Psoas muscle (tissue), 8 donors: ENCODE results near the gene CHSY1. TPM values are rescaled to one million over a fixed set of nuclear protein-coding genes. Genes with fewer than 3 reads are reported as not detected.
A peak's percentile ranks its signal among the peaks of the same experiment; 100 is the strongest.

ENCODE experiments used
- ATAC-seq, 4 donors: fragments of 200-7000 bp; cut with Tn5 transposase; one replicate each; pipeline ENCODE4 v1.9.1; 2020; ENCODE audit warnings: moderate library complexity in 3 of 4, mild to moderate bottlenecking in 2 of 4
- DNase-seq, 2 donors: peaks; one replicate each; pipeline ENCODE4 v3.0.0-alpha.2; 2020
- H3K27ac ChIP-seq: fragments of 200-600 bp; one replicate; pipeline ENCODE4 v1.8.0; 2022
- H3K27me3 ChIP-seq, 3 donors: fragments of 200-600 bp in 1 of 3; one replicate each; pipeline versions ENCODE4 v1.6.1 to v1.8.0; 2013 to 2022; ENCODE audit warnings: low read length in 2 of 3, mild to moderate bottlenecking in 2 of 3, moderate library complexity in 1 of 3; ENCODE audit not compliant: insufficient read depth in 3 of 3
- H3K36me3 ChIP-seq, 2 donors: fragments of 200-600 bp in 1 of 2; one replicate each; pipeline versions ENCODE4 v1.6.1 to v1.8.0; 2013 to 2022; ENCODE audit warnings: low read depth in 1 of 2, mild to moderate bottlenecking in 1 of 2, moderate library complexity in 1 of 2; ENCODE audit not compliant: insufficient read depth in 1 of 2
- H3K4me1 ChIP-seq: fragments of 200-600 bp; one replicate; pipeline ENCODE4 v1.8.0; 2022
- H3K4me3 ChIP-seq: fragments of 200-600 bp; one replicate; pipeline ENCODE4 v1.8.0; 2022; ENCODE audit warnings: mild to moderate bottlenecking
- H3K9me3 ChIP-seq: fragments of 200-600 bp; one replicate; pipeline ENCODE4 v1.8.0; 2022
- WGBS, 3 donors: extraction: QIAGEN DNeasy Blood & Tissue Kit; methylation state at CpG; one replicate each; pipeline versions ENCODE4 v1.1.6 to v1.1.7; 2013; 5-methylcytosine and 5-hydroxymethylcytosine counted together
- intact Hi-C, 2 donors: fragments of 100-400 bp; cut with DNase I; formaldehyde crosslinking; loops; one replicate each; pipeline versions ENCODE4 v1.11.0 to v1.14.2; 2022
- polyA plus RNA-seq, 3 donors: library from polyadenylated mRNA; stranded (reverse); fragments of 200-250 nt; gene quantifications; one replicate each; pipeline ENCODE4 v1.2.3, GENCODE V29; 2013
- total RNA-seq, 4 donors: library from RNA; stranded (reverse); fragmentation: NEBNext Ultra II Directional in 2 of 4; extraction: Animal tissue kit (Norgen Biotek cat#: 25700) in 2 of 4; gene quantifications; one replicate each; pipeline versions ENCODE4 v1.2.1 to v1.2.4, GENCODE V29; 2021 to 2023
- TF ChIP-seq, protein P1 (sequence below): fragments of 200-600 bp; IDR thresholded peaks from one replicate; pipeline ENCODE4 v1.8.0; 2022; ENCODE audit warnings: antibody characterized with exemption
- donor health status: healthy with polysubstance abuse.
- donor health status: DM: no; HTN: no; CAD: no; lungs with moderate emphysema.
- donor health status: Bipolar disorder and iron deficiency.
- donor health status: healthy.
- donor health status: DM: yes; HTN: yes; CAD: no.
- donor health status: DM: no; HTN: no; CAD: no.
- donor health status: DM: no; HTN: no; CAD: no.
- donor health status: DM: yes; HTN: yes; CAD: no.

CHSY1 gene
- total and polyA plus RNA-seq, 7 donors: 2.9 to 11.4 (median 6.7) TPM

DNA sequence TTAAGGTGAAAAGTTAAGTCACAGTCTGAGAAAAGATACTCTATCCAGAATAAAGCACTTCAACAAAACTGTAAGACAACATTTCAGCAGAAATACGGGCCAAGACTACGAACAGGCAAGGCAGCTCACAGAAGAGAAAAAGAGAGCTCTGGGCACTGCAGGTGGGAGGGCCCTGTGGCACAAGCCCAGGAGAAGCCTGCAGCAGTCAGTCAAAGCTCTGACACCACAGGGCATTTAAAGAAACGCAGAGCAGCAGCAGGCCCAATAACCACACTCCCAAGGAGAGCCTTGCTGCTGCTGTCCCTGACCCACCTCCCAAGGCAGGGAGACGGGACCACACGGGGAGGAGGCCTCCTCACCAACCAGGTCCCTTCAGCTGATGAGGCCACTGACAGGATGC, 19.2 kb downstream of the CHSY1 start:
- ATAC-seq (peak; percentile 87 to 96 (median 92)), DNase-seq (peak in 1 of 2 donors; percentile 36)
- intact Hi-C loops: no loop called here
- Histone ChIP-seq H3K36me3 (peaks cover 0 to 24% of the 10 kb centered on the region in 2 donors), H3K4me1 (peaks cover 17% of the 10 kb centered on the region), H3K4me3 (peak overlapping the region; percentile 9), H3K27me3 (no peaks in the 10 kb centered on the region), H3K9me3 (peaks cover 13% of the 10 kb centered on the region), H3K27ac (peak overlapping the region; percentile 50)
- WGBS, 3 donors: 42 to 59% (median 44%) methylated on average over 5 of the region's 5 CpGs
- TF ChIP-seq, protein P1, sequence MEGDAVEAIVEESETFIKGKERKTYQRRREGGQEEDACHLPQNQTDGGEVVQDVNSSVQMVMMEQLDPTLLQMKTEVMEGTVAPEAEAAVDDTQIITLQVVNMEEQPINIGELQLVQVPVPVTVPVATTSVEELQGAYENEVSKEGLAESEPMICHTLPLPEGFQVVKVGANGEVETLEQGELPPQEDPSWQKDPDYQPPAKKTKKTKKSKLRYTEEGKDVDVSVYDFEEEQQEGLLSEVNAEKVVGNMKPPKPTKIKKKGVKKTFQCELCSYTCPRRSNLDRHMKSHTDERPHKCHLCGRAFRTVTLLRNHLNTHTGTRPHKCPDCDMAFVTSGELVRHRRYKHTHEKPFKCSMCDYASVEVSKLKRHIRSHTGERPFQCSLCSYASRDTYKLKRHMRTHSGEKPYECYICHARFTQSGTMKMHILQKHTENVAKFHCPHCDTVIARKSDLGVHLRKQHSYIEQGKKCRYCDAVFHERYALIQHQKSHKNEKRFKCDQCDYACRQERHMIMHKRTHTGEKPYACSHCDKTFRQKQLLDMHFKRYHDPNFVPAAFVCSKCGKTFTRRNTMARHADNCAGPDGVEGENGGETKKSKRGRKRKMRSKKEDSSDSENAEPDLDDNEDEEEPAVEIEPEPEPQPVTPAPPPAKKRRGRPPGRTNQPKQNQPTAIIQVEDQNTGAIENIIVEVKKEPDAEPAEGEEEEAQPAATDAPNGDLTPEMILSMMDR: no peak

DNA sequence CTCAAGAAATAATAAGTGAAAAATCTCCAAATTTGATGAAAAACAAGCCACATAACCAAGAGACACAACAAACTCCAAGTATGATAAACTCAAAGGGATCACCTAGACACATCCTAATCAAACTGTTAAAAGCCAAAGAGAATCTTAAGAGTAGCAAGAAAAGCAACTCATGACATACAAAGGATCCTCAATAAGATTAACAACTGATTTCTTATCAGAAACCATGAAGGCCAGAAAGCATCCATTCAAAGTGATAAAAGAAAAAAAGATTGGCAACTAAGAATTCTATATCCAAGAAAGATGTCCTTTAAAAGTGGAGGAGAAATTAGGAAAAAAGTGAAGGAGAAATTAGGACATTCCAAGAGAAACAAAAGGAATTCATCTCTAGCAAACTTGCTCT, 23.5 kb downstream of the CHSY1 start:
- no peaks in the 10 kb centered on the region for H3K27me3 ChIP-seq
- H3K36me3 ChIP-seq: peaks cover 0 to 5% of the 10 kb centered on the region in 2 donors
- no peak overlapping the region for H3K27ac ChIP-seq
- TF ChIP-seq, protein P1: no peak
- intact Hi-C loops: no loop called here
- no peak overlapping the region for H3K4me3 ChIP-seq
- H3K4me1 ChIP-seq: peaks cover 17% of the 10 kb centered on the region
- no peak for DNase-seq
- peaks cover 13% of the 10 kb centered on the region for H3K9me3 ChIP-seq
- ATAC-seq: no peak

DNA sequence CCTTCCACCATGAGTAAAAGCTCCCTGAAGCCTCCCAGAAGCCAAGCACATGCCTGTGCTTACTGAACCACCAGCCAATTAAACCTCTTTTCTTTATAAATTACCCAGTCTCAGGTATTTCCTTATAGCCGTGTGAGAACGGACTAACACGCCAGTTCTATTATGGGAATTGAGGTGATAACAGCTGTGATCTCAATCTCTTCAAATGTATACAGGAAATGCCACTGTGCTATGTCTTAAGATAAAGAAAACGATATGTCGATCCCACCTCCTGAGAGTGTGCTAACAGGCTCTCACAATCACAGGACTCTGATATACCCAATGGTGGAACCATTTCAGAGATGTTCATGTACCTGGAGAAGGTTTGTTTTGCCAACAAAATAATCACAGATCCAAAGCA, 26.2 kb downstream of the CHSY1 start:
- H3K36me3 ChIP-seq: no peaks in the 10 kb centered on the region
- H3K27ac ChIP-seq: no peak overlapping the region
- H3K4me3 ChIP-seq: no peak overlapping the region
- TF ChIP-seq, protein P1: no peak
- ATAC-seq (no peak), DNase-seq (no peak)
- intact Hi-C loops: no loop called here
- H3K9me3 ChIP-seq: peaks cover 13% of the 10 kb centered on the region
- peaks cover 7% of the 10 kb centered on the region for H3K4me1 ChIP-seq
- WGBS, 3 donors: 67 to 83% (median 77%) methylated on average over 5 of the region's 5 CpGs
- no peaks in the 10 kb centered on the region for H3K27me3 ChIP-seq

DNA sequence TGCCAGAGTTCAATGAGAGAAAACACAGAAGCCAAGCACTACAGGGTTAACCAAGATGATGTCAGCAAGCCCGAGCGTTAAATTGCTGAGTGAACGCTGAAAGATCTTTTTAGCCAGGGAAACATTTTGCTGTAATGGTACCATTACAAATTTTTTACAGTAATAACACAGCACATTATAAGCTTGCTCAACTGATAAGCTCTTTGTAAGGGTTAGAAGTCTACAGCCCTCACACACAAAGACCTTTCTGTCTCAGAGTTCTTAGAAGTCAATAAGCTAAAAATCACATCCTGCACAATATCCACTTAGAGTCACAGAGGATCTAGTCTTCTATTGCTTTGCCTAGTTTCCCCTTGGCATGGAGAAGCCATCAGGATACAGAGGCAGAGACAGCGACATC, 29.9 kb downstream of the CHSY1 start:
- no peaks in the 10 kb centered on the region for H3K36me3 ChIP-seq
- peaks cover 7% of the 10 kb centered on the region for H3K4me1 ChIP-seq
- H3K27ac ChIP-seq: no peak overlapping the region
- no peaks in the 10 kb centered on the region for H3K27me3 ChIP-seq
- intact Hi-C loops: no loop called here
- DNase-seq (no peak), ATAC-seq (no peak)
- 26 to 39% (median 27%) methylated on average over 4 of the region's 4 CpGs for WGBS, 3 donors
- no peak overlapping the region for H3K4me3 ChIP-seq
- TF ChIP-seq, protein P1: no peak
- H3K9me3 ChIP-seq: no peaks in the 10 kb centered on the region

DNA sequence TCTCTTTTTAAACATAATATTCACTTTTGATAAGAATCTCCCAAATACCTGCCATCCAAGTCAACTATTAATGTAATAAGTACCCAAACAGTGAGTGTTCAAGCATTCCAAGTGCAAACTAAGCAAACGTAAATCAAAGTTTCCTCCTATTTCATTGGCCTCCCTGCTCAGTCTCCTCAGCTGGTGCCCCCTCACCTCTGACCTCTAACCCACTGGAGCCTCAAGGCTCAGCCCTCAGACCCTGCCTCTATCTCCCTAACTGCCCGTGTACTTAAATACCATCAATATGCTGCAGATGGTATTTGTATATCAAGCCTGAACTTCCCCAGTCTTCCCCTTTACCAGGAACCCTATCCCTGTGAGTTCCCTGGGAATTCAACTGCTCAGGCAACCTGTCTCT, 31.8 kb downstream of the CHSY1 start:
- no peak for ATAC-seq
- Histone ChIP-seq H3K4me1 (peaks cover 7% of the 10 kb centered on the region), H3K9me3 (no peaks in the 10 kb centered on the region), H3K27ac (no peak overlapping the region), H3K4me3 (no peak overlapping the region), H3K36me3 (no peaks in the 10 kb centered on the region), H3K27me3 (no peaks in the 10 kb centered on the region)
- intact Hi-C loops: no loop called here
- TF ChIP-seq, protein P1: no peak
- 74 to 80% (median 75%) methylated on average over 2 of the region's 2 CpGs for WGBS, 3 donors
- DNase-seq: no peak
